Mucosa of rectum (tissue), 2 donors: ENCODE data around the gene SPEF1.

ENCODE experiments used
- H3K27ac ChIP-seq, 2 donors: one replicate each; pipeline ENCODE4 v1.7.0; 2013; ENCODE audit warnings: inconsistent platforms in 2 of 2, low read depth in 2 of 2, low read length in 2 of 2
- H3K27me3 ChIP-seq, 2 donors: one replicate each; pipeline ENCODE4 v1.7.0; 2013; ENCODE audit warnings: low read length in 2 of 2; ENCODE audit not compliant: control insufficient read depth in 2 of 2, insufficient read depth in 2 of 2
- H3K36me3 ChIP-seq, 2 donors: one replicate each; pipeline ENCODE4 v1.7.0; 2013; ENCODE audit warnings: low read length in 2 of 2; ENCODE audit not compliant: control insufficient read depth in 2 of 2, insufficient read depth in 2 of 2
- H3K4me1 ChIP-seq, 2 donors: one replicate each; pipeline ENCODE4 v1.7.0; 2013; ENCODE audit warnings: low read length in 2 of 2, mild to moderate bottlenecking in 1 of 2; ENCODE audit not compliant: control insufficient read depth in 2 of 2, insufficient read depth in 2 of 2
- H3K4me3 ChIP-seq, 2 donors: one replicate each; pipeline ENCODE4 v1.7.0; 2013; ENCODE audit warnings: low read length in 2 of 2
- H3K9ac ChIP-seq, 2 donors: one replicate each; pipeline ENCODE4 v1.7.0; 2013; ENCODE audit warnings: low read length in 2 of 2, low read depth in 1 of 2, mild to moderate bottlenecking in 1 of 2
- H3K9me3 ChIP-seq, 2 donors: one replicate each; pipeline ENCODE4 v1.7.0; 2013; ENCODE audit warnings: low read length in 2 of 2; ENCODE audit not compliant: control insufficient read depth in 2 of 2
- donor health status: healthy.
- donor health status: Normal muscosa, but diverticular disease.

Gene SPEF1

GRCh38 chr20:3730803-3731672 lies 50.2 kb downstream of the SPEF1 start:
- Histone ChIP-seq H3K9ac (no peak overlapping the region), H3K36me3 (no peaks in the 10 kb centered on the region), H3K27me3 (peaks cover 14 to 18% of the 10 kb centered on the region in 2 donors), H3K9me3 (no peaks in the 10 kb centered on the region), H3K27ac (no peak overlapping the region), H3K4me1 (peaks cover 2 to 15% of the 10 kb centered on the region in 2 donors), H3K4me3 (no peak overlapping the region)

- Histone ChIP-seq H3K27ac (no peak overlapping the region), H3K9ac (no peak overlapping the region), H3K4me1 (peaks cover 2 to 14% of the 10 kb centered on the region in 2 donors), H3K36me3 (no peaks in the 10 kb centered on the region), H3K9me3 (no peaks in the 10 kb centered on the region), H3K4me3 (no peak overlapping the region), H3K27me3 (peaks cover 14 to 16% of the 10 kb centered on the region in 2 donors)
Measured at GRCh38 chr20:3729811-3730540, 51.3 kb downstream of the SPEF1 start.

- Histone ChIP-seq H3K27ac (no peak overlapping the region), H3K27me3 (peaks cover 14 to 16% of the 10 kb centered on the region in 2 donors), H3K9ac (no peak overlapping the region), H3K4me1 (peaks cover 2 to 12% of the 10 kb centered on the region in 2 donors), H3K36me3 (no peaks in the 10 kb centered on the region), H3K4me3 (no peak overlapping the region), H3K9me3 (no peaks in the 10 kb centered on the region)
Measured at GRCh38 chr20:3729378-3729777, 51.9 kb downstream of the SPEF1 start.

GRCh38 chr20:3728876-3729275 lies 52.4 kb downstream of the SPEF1 start:
- Histone ChIP-seq H3K4me1 (peaks cover 1 to 8% of the 10 kb centered on the region in 2 donors), H3K27ac (no peak overlapping the region), H3K27me3 (peaks cover 14 to 16% of the 10 kb centered on the region in 2 donors), H3K9me3 (no peaks in the 10 kb centered on the region), H3K9ac (no peak overlapping the region), H3K36me3 (no peaks in the 10 kb centered on the region), H3K4me3 (no peak overlapping the region)

GRCh38 chr20:3728354-3728753 lies 52.9 kb downstream of the SPEF1 start:
- no peaks in the 10 kb centered on the region for H3K36me3 ChIP-seq
- no peak overlapping the region for H3K4me3 ChIP-seq
- peaks cover 0 to 5% of the 10 kb centered on the region in 2 donors for H3K4me1 ChIP-seq
- H3K9ac ChIP-seq, result no peak overlapping the region
- H3K27me3 ChIP-seq, result peaks cover 14 to 16% of the 10 kb centered on the region in 2 donors
- no peak overlapping the region for H3K27ac ChIP-seq
- H3K9me3 ChIP-seq, result no peaks in the 10 kb centered on the region
